ENCODE results near the gene FAM76A. TPM values are rescaled to one million over a fixed set of nuclear protein-coding genes. Genes with fewer than 3 reads are reported as not detected.
"Not testable (repeated sequence)": the region's sequence is repeated elsewhere in the genome, so short reads cannot be mapped to it uniquely, and the experiment has no call there.

Gene FAM76A
- total and polyA plus RNA-seq, 10 donors = 4.0 to 18.2 (median 13.4) TPM

DNA sequence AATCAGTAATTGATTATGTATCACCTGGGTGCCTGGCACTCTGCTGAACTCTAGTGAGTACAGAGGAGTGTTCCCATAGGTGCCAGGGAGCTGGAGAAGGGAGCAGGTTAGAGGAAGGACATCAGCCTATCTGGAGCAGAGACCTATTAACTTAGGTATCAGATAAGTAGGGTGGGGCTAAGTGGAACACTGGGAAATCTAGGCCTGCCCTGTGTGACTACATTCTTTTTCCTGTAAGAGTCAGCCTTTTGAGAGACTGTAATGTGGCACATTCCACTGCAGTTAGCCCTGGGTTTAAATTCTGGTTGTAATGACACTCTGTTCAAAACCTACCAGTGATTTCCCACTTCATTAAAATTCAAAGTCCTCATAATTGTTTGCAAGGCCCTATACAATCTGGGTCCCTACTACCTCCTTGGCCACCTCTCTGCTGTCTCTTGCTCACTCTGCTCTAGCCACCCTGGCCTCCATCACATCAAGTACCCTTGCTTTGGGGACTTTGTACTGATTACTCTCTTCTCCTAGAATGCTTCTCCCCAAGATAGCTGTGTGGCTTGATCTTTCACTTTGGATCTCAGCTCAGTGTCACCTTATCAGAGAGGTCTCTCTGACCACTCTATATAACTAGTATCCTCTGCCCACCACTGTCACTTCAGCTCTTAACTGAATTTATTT is 60.2 kb downstream of the FAM76A start:
- H3K4me3 ChIP-seq = no peak overlapping the region
- H3K27ac ChIP-seq = peak overlapping the region in 3 of 8 donors; percentile 7 to 61 (median 14)
- H3K4me1 ChIP-seq = peaks cover 6 to 98% (median 50%) of the 10 kb centered on the region in 6 donors
- peaks cover 0 to 47% (median 17%) of the 10 kb centered on the region in 6 donors for H3K36me3 ChIP-seq
- no peaks in the 10 kb centered on the region for H3K27me3 ChIP-seq (replicated peaks in 1 of 7)
- TF ChIP-seq, protein P1, sequence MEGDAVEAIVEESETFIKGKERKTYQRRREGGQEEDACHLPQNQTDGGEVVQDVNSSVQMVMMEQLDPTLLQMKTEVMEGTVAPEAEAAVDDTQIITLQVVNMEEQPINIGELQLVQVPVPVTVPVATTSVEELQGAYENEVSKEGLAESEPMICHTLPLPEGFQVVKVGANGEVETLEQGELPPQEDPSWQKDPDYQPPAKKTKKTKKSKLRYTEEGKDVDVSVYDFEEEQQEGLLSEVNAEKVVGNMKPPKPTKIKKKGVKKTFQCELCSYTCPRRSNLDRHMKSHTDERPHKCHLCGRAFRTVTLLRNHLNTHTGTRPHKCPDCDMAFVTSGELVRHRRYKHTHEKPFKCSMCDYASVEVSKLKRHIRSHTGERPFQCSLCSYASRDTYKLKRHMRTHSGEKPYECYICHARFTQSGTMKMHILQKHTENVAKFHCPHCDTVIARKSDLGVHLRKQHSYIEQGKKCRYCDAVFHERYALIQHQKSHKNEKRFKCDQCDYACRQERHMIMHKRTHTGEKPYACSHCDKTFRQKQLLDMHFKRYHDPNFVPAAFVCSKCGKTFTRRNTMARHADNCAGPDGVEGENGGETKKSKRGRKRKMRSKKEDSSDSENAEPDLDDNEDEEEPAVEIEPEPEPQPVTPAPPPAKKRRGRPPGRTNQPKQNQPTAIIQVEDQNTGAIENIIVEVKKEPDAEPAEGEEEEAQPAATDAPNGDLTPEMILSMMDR (IDR thresholded peaks at IDR 0.05 in 8 of 11, conservative IDR thresholded peaks at IDR 0.05 in 3 of 11) = no peak
- TF ChIP-seq POLR2A (IDR thresholded peaks at IDR 0.05) (no peak), POLR2AphosphoS5 (IDR thresholded peaks at IDR 0.05) (no peak)
- intact Hi-C loops (cut with DNase I; ENCODE audit: low total_unique reads) = no loop called here
- H3K9me3 ChIP-seq = no peaks in the 10 kb centered on the region
- DNase-seq = no peak

DNA sequence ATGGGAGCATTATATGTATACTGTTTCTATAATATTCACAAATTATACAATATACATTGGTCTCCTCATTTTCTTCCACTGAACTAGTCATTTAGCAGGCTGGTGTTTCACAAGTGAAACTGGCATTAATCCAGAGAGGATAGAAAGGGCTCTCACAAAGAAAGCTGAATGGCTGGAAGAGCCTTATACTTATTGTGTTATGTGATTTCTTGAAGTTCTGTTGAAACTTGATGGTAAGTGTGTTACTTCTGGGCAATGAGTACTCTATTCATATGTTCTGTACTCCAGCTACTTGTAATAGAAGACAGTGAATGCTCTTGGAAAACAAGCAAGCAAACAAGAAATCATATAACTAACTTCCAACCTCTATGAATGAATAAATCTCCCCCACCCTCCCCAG is 62.1 kb downstream of the FAM76A start:
- DNase-seq = no peak
- no peak overlapping the region for H3K4me3 ChIP-seq
- H3K27ac ChIP-seq = peak overlapping the region in 2 of 8 donors; percentile 2 to 10
- H3K27me3 ChIP-seq (replicated peaks in 1 of 7) = no peaks in the 10 kb centered on the region
- peaks cover 6 to 83% (median 45%) of the 10 kb centered on the region in 6 donors for H3K4me1 ChIP-seq
- TF ChIP-seq, protein P1 (IDR thresholded peaks at IDR 0.05 in 8 of 11, conservative IDR thresholded peaks at IDR 0.05 in 3 of 11) = no peak
- TF ChIP-seq POLR2A (IDR thresholded peaks at IDR 0.05) = no peak
- TF ChIP-seq POLR2AphosphoS5 (IDR thresholded peaks at IDR 0.05) = no peak
- H3K9me3 ChIP-seq = no peaks in the 10 kb centered on the region
- H3K36me3 ChIP-seq = peaks cover 0 to 50% (median 27%) of the 10 kb centered on the region in 6 donors
- intact Hi-C loops (cut with DNase I; ENCODE audit: low total_unique reads) = no loop called here

DNA sequence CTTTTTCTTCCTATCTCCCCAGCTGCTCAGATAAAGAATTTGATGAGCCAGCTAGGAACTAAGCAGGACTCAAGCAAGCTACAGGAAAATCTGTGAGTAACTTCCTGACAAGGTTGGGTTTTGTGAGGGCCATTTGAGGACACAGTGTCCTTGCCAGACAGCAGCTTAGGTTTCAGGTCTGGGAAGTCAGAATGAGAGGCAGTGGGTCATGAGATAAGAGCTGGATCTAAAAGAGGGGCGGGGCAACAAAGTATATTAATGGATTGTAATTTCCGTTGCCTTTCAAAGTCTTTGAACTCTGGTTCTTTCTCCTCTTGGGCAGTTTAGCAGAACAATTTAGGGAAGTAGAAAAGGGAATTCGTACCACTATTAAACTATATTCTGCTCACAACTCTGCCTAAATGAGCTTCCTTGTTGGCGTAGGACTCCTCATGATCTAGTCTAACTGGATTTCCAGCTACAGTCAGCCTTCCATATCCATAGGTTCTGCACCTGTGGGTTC is 63.8 kb downstream of the FAM76A start:
- H3K27ac ChIP-seq = peak overlapping the region in 7 of 8 donors; percentile 45 to 69 (median 55)
- WGBS, 5 donors = 27 to 63% (median 43%) methylated on average over 4 of the region's 4 CpGs
- H3K4me3 ChIP-seq = no peak overlapping the region
- no peak for DNase-seq
- peaks cover 0 to 66% (median 39%) of the 10 kb centered on the region in 6 donors for H3K4me1 ChIP-seq
- H3K27me3 ChIP-seq (replicated peaks in 1 of 7) = no peaks in the 10 kb centered on the region
- H3K36me3 ChIP-seq = peaks cover 0 to 59% (median 44%) of the 10 kb centered on the region in 6 donors
- peak in 1 of 3 donors; percentile 68 for TF ChIP-seq POLR2AphosphoS5 (IDR thresholded peaks at IDR 0.05)
- TF ChIP-seq POLR2A (IDR thresholded peaks at IDR 0.05) = no peak
- intact Hi-C loops (cut with DNase I; ENCODE audit: low total_unique reads) = no loop called here
- H3K9me3 ChIP-seq = no peaks in the 10 kb centered on the region

DNA sequence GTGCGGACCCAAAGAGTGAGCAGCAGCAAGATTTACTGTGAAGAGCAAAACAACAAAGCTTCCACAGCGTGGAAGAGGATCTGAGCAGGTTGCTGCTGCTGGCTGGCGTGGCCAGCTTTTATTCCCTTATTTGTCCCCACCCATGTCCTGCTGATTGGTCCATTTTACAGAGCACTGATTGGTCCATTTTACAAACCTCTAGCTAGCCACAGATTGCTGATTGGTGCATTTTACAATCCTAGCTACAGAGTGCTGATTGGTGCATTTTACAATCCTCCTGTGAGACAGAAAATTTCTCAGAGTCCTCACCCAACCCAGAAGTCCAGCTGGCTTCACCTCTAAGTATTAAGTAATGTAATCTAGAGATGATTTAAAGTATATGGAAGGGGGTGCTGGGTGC is 64.5 kb downstream of the FAM76A start:
- Histone ChIP-seq H3K36me3 (peaks cover 0 to 66% (median 50%) of the 10 kb centered on the region in 6 donors), H3K27ac (peak overlapping the region in 6 of 8 donors; percentile 45 to 69 (median 58)), H3K4me1 (peaks cover 0 to 59% (median 35%) of the 10 kb centered on the region in 6 donors)
- H3K4me3 ChIP-seq; intact Hi-C loops (cut with DNase I; ENCODE audit: low total_unique reads); DNase-seq; H3K27me3 ChIP-seq (replicated peaks in 1 of 7); H3K9me3 ChIP-seq: not testable (repeated sequence)
- WGBS, 5 donors = 89 to 99% (median 96%) methylated on average over 3 of the region's 3 CpGs

DNA sequence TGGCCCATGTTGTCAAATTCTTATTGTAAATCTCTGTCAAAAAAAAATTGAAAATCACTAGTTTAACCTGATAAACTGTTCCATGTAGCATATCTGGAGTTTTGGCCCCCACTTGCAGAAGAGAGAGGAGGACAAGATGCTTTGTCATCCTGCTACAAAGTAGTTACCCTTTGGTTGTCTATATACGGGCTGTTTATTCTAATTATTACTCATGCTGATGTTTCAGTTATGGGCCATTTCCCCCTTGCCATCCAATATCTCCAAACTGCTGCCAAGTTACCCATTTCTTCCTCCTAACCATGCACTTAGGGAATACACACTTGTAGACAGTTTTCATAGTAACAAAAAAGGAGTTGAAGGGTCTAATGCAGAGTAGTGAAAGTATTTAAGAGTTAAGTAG is 69.8 kb downstream of the FAM76A start:
- H3K27me3 ChIP-seq (replicated peaks in 1 of 7) = no peaks in the 10 kb centered on the region
- no peaks in the 10 kb centered on the region for H3K9me3 ChIP-seq
- 50 to 81% (median 66%) methylated on average over 1 of the region's 1 CpG for WGBS, 5 donors
- DNase-seq = no peak
- H3K4me1 ChIP-seq = peaks cover 0 to 7% (median 2%) of the 10 kb centered on the region in 6 donors
- H3K36me3 ChIP-seq = peaks cover 0 to 97% (median 72%) of the 10 kb centered on the region in 6 donors
- H3K4me3 ChIP-seq = no peak overlapping the region
- TF ChIP-seq POLR2A (IDR thresholded peaks at IDR 0.05) = no peak
- TF ChIP-seq POLR2AphosphoS5 (IDR thresholded peaks at IDR 0.05) = no peak
- TF ChIP-seq, protein P1 (IDR thresholded peaks at IDR 0.05 in 8 of 11, conservative IDR thresholded peaks at IDR 0.05 in 3 of 11) = no peak
- intact Hi-C loops (cut with DNase I; ENCODE audit: low total_unique reads) = no loop called here
- H3K27ac ChIP-seq = no peak overlapping the region

Data from spleen (tissue), 11 donors.